GM18873 (cell line): ENCODE data around the gene RIPOR2.
"Not testable (repeated sequence)": the region's sequence is repeated elsewhere in the genome, so short reads cannot be mapped to it uniquely, and the experiment has no call there.

ENCODE experiments used
- ATAC-seq: cut with Tn5 transposase; IDR thresholded peaks from one replicate; pipeline ENCODE4 v1.9.1; 2021; ENCODE audit warnings: mild to moderate bottlenecking, moderate library complexity, moderate number of reproducible peaks; ENCODE audit not compliant: unreplicated experiment, low FRiP score

The RIPOR2 gene

DNA sequence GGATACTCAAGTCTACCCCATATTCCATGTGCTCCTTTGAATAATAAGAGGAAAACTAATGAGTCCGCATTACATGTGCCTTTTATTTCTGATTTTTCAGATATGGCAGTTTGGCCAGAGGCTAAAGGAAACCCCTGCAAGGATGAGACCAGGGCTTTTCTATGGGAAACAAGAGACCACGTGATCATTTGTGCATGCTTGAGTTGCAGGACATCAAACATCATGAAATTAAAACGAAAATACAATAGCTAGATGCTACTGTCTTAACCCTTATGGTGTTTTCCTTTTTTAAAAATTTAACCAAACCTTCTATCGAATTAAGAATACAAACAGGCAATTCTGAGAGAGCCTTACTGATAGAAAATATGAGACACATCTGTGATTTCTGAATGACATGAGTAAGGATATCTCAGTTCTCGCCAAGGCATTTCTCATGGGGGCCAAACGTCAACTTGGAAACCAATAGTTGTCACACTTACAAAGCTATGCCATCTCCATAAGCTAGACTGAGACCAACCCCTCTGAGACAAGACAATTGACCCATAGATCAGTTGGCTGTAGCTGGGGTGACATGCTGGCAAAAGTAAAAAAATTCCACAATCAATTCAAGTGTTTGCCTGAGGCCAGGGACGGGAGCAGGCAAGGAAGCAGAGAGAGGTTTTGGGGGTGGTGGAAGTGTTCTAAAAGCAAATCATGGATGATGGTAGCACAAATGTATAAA is 52.8 kb downstream of the RIPOR2 start:
- no peak for ATAC-seq

DNA sequence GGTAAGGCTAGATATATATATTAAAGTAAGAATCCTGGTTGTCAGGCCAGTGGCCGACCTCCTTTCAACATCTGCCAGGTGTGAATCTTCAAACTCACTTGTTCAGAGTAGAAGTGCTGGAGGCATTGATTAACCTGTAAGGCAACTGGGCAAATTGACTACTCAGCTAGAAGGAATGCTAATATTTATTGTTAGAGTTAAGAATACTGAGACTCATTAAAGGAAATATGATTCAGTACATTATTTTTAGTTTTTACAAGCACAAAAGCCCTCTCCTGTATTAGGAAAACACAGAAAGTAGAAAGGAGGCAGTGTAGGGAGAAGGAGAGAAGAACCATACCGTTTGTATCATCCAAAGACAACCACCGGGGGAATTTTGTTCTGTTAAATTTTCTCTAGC is 53.5 kb downstream of the RIPOR2 start:
- ATAC-seq: no peak

DNA sequence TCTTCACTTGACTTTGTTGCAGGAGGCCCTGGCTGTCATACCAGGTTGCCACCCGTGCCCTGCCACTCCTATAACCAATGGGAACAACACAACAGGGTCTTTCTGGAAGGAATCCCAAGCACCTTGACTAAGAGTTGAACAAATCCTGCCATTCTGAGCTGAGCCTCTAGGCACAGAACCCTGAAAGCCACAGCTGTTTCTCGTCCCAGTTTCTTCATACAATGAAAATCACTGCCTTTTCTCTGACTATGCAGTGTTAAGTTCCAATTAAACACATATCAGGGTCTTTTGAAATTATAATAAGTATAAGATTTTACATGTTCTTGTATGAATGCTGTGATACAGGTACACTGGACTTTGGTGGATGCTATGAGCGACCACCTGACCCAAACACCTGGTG is 54.4 kb downstream of the RIPOR2 start:
- no peak for ATAC-seq

DNA sequence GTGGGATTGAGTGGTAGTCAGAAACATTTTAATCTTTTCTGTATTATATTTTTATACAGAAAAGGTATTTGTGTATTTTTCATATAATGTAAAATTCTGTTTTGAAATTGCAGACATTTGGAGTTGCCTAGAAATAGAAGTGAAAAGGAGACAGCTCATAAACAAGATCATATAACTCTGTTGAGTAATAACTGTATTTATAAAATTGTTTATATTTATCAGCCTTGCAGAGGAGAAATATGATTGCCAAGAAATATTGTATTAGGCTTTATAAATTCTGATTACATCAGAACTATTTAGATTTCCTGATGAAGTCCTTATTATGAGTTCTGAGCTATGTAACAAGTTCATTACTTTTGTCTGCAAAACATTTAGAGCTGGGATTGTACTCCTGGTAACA is 55.3 kb downstream of the RIPOR2 start:
- ATAC-seq: no peak

DNA sequence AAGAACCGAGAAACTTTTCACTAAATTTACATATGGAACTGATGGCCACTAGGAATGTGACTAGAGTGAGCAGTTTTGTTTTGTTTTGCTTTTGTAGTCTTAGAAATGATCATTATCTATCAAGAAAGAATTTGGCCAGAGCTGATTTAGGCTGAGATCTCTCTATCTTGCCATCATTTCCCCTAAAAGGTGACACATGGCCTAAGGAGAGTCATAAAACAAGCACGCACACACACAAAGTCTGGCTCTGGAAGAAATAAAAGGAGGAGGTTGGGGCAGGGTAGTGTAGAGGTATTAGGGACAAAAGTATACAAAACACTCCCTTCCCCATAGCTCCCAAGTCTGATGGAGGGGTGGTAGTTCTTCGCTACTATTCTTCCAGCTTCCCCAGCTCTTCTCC is 56.4 kb downstream of the RIPOR2 start:
- no peak for ATAC-seq

DNA sequence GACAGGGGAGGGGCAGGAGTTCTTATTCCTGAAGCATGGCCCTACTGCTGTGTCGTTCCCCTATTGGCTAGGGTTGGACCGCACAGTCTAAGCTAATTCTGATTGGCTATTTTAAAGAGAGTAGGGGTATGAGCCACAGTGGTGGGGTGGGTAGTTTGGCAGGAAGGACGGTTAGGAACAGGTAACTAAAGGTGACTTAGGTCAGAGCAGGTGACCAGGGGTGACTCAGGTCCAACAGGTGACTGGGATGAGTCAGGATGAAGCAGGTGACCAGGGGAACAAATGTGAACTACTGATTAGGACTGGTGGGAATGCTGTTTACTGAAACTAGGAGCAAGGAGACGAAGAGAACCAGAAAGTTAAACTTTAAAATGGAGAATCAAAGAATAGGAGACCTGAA is 58.0 kb downstream of the RIPOR2 start:
- not testable (repeated sequence) for ATAC-seq

DNA sequence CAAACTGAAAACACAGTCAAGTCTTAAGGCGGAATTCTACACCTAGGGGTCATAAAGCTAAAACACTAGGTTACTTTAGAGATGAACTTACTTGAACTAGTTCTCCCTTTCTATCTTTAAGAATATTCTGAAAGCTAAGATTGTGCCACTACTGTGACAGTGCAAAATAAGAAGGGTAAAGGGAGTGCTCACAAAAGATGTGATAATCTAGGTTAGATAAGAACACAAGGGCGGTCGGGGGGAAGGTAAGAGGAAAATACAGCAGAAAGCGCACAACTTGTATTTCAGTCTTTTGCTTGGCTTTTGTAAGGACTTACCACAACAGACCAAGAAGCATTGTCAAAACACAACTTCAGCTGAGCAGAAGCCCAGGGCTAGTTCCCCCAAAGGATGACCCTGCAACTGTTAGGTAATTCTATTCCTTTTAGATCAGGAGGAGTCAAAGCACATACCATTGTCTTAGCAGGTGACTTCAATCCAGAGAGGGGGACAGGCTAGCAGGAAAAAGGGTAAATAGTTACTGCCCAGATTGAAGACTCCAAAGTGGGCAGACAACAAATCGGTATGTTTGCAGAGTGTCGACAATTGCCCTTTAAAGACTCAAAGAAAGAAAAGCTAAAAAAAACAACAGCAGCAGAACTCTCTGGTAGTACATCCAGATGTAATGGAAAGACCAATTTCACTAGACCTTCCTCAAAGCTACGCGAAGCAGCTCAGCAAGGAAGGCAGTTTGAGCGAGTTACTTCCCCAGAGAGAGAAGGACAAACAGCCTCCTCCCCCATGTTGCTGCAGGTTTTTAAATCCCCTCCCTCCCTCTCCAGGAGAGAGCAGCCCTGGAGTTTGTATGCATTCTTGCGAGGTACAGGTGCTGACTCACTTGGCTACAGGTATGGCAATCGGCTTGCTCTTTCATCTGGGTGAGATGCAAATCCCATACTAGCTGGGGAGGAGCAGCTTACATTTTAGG is 59.0 kb downstream of the RIPOR2 start:
- ATAC-seq: no peak

DNA sequence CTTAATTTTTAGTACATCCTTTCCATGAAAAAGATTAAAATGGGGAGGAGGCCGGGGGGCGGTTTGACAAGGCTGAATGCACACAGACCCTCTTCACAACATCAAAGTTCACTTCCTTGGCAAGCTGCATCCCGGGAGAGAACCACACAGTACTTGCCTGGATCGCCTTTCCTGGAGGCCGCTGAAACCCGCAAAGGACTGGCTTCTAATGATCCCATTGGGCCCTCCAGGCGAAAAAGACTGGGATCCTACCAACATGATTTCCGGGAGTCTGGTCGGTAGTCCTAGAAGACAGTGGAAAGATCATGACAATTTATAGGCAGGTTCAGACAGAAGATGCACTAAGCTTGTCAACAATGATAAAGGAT is 60.2 kb downstream of the RIPOR2 start:
- no peak for ATAC-seq

DNA sequence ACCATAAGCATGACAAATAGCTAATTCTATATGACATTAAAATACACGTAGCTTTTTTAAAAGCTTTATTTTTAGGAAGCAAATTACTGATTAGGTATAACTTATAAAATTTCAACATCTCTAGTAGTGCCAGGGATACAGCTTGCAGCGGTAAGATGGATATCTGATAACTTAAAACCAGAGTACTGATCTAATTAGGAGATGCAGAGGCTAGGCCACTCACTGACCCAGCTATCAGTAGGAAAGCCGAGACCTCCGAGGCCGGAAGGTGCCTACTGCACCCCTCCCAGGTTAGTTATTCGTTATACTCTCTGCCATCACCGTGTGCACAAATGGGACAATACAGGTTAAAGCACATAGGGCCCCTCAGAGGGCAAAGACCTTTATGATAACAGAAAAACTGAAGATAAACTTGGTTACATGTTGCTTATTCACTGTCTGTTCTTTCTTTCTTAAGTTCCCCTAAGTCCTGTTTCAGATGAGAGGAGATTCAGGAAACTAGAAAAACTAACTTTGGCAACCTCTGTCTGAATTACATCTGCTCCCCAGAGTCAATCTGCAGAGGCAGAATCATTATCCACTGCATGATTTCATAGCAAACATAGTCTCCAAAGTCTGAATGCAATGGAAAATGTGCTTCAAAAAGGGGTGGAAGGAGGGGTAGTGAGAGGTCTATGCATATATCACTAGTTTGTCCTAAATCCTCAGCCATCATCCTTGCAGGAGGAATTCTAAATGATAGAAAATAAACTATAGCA is 60.8 kb downstream of the RIPOR2 start:
- ATAC-seq: no peak

DNA sequence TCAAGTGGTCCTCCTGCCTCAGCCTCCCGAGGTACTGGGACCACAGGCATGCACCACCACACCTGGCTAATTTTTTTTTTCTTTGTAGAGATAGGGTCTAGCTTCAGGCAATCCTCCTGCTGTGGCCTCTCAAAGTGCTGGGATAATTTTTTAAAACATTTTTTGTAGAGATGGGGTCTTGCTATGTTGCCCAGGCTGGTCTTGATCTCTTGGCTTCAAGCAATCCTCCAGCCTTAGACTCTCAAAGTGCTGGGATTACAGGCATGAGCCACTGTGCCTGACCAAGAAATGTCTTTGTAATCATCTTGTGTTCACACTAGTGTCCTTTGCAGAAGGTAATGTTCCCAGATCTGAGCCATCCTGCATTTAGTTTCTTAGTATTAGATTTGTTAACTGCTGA is 61.6 kb downstream of the RIPOR2 start:
- ATAC-seq: no peak

DNA sequence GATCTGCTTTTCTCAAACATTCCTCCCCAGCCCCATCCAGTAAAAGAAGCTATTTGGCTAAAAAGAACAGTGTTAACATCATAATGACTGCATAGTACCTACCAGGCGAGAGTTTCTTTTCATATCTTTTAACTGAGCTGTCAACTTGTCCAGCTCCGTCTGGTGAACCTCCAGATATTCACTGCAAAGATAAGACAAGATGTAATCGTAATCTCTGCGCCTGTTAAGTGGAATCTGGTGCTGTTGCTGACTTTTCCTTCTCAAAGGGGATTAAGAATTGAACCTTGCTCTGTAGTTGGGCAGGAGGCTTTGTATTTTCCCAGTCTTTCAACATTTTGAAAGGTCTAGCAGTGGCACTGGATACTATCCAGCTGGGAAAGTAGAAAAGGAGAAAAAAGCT is 63.0 kb downstream of the RIPOR2 start:
- ATAC-seq: no peak

DNA sequence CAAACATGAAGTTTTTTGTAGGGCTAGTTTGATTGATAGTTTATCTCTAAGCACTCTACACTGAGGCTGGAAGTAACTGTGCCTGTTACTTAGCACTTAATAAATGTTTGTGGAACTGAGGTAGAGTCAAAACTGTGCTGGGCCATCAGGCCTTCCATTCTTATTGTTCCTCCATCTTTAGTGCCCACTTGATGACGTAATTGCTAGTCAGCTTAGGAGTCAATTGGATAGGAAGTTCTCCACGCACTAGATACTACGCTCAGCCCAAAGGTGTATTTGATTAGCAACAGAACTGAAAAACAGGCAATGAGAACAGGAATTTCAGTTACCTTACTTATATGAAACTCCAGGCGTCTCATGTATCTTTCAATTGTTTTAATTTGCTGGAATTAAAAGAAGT is 67.0 kb downstream of the RIPOR2 start:
- no peak for ATAC-seq

DNA sequence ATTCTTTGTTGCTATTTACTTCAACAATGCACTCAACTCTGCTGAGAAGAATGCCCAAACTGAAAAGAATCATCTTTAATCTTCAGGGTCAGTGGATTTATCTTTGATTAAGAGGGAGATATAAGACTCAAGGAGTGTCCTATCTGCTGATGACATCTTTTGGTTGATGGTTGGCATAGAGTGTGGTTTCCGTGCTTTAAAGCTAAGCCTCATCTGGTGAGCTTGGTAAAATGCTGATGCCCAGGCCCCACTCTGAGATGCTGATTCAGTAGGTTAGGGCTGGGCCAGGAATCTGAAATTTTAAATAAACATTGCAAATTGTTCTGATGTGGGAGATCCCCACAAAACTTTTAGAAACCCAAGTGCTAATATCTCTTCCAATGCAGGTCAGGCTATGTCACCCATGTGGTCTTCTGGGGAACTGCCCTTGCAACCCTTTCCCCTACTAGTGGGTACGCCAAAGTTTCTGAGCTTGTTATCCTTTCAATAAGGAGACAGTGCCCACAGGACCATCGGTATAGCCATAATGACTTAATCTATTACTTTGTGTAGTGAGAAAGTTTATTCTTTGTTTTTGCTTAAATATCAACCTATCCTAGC is 68.6 kb downstream of the RIPOR2 start:
- ATAC-seq: no peak

DNA sequence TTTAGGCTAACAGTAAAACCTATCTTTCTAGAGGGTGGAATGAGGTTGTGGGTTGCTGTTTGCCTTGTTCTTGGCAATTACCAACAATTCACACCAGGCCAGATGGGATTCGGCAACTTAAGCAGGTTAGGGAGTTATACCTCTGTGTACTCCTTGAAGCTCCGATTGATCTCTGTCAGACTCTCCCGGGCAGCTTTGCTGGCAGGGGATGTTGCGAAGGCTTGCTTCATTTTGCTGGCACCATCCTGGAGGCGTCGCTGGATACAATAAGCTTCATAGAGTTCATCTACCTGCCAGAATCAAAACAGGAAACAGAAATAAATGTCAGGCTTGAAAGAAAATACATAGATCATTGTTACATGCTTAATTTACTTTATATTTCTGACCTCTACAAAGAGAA is 70.6 kb downstream of the RIPOR2 start:
- no peak for ATAC-seq

DNA sequence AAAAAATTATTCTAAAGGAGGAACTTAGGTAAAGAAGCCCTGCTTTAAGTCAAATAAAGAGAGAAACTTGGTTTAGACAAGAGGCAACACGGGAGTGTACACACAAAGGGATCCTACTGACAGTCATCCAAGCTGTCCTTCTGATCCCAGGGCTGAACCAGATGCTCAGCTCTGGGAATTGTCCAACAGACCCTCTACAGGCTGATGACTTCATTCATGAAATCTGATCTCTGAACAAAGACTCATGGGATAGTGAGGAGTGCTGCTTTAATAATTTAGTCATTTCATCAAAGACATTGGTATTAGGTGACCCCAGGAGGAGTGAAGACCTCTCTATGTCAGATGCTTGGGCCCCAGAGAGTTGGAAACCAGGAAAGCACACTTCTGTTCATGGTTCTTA is 71.4 kb downstream of the RIPOR2 start:
- ATAC-seq: no peak

DNA sequence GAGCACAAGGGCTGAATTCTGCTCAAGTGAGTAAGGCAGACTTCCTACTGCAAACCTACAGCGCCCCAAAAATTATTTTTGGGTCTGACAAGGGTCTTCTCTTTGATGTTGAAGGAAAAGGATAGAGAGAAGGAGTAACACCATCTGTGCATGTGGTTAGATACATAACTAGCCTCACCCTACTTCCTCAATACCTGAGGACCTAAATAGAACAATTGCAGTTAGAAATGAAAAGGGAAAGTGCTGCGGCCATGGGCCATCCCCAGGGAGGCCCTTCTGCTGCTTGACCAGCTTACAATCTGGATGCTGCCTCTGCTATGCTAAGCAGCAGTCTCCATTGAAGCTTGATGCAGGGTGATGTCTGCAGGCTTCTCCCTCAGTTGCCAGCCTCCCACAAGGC is 73.8 kb downstream of the RIPOR2 start:
- ATAC-seq: peak; percentile 57

DNA sequence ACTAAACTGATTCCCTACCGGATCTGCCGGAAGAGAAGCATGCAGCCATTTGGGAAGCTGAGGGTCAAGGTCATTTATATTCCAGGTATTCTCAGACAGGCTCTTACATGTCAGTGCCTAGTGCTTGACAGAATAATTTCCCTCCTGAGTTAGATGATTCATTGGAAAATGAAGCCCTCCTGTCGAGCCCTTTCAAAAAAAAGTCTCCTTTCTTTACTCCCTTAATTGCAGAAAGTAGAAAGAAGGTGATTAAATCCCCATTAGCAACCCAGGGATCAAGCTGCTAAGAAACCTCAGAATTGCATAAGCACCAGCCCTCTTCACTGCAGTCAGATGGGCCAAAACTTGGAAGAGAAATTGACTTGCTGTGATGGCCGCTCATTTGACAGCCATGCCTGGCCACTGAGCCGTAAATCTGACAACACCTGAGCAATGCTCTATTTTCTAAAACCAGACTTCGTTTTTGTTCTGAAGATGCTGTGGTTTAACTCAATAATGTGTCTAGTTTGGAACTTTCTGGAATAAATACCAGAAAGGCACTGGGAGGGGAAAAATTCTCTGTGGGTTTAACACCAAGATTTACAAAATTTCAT is 76.1 kb downstream of the RIPOR2 start:
- no peak for ATAC-seq

DNA sequence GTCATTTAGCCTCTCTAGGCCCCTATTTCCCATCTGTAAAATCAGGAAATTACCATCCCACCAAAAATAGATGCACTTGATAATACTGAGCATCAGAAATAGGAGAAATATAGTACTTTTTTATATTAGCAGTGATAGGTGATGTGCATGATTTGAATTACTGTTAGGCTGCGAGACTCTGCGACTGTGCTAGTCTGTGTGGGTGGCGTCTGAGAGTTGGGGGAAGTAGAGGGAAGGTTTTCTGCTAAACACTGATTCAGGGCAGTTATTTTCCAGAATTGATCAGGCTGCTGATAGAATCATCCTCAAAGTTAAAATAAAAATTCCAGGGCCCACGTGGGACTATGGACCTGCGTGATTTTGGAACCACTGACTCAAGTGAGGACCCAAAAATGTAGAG is 76.6 kb downstream of the RIPOR2 start:
- ATAC-seq: no peak

DNA sequence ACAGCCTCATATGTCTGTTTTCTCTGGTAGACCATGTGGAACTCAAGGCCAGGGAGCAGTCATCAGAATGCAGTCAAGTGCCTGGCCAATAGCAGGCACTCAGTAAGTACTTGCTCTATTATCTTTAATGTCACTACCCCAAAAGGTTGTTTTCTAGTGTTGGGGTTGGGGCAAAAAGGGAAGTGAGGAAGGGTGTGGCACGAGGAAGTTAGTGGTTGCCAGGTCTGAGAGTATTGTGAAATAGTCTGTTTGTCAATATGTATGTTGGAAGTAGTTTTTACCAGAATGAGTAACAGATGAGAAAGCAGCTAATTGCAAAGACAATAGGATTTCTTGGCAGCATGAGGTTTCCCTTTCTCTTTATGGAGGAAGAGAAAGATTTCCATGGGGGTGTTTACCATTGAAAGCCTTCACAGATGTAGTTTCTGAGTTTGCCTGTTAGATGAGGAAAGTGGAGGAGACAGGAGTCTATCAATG is 77.5 kb downstream of the RIPOR2 start:
- peak; percentile 68 for ATAC-seq
